Progenitor cell of endocrine pancreas (in vitro differentiated cells): Measurements from ENCODE around the gene THSD7A. TPM values are rescaled to one million over a fixed set of nuclear protein-coding genes. Genes with fewer than 3 reads are reported as not detected.

ENCODE experiments used
- DNase-seq: peaks from one replicate; pipeline ENCODE4 v3.0.0; 2021; ENCODE audit warnings: low spot score; ENCODE audit not compliant: unreplicated experiment
- H3K27ac Mint-ChIP-seq: 2 replicates; pipeline ENCODE4 v1.8.0; 2021; ENCODE audit warnings: mild to moderate bottlenecking, moderate library complexity, mixed read lengths
- H3K27me3 Mint-ChIP-seq: 2 replicates; pipeline ENCODE4 v1.8.0; 2021; ENCODE audit warnings: mixed read lengths
- H3K36me3 Mint-ChIP-seq: 2 replicates; pipeline ENCODE4 v1.8.0; 2022; ENCODE audit warnings: mixed read lengths; ENCODE audit not compliant: insufficient read depth
- H3K4me1 Mint-ChIP-seq: 2 replicates; pipeline ENCODE4 v1.8.0; 2021; ENCODE audit warnings: low read depth, mixed read lengths
- H3K4me3 Mint-ChIP-seq: 2 replicates; pipeline ENCODE4 v1.8.0; 2021; ENCODE audit warnings: low read depth, mild to moderate bottlenecking, moderate library complexity, mixed read lengths
- H3K9me3 Mint-ChIP-seq: 2 replicates; pipeline ENCODE4 v1.8.0; 2021; ENCODE audit warnings: low read depth, mixed read lengths
- CTCF ChIP-seq: fragments of 200-600 bp; sonication (generic); IDR thresholded peaks from one replicate; pipeline ENCODE4 v1.5.0; 2021; ENCODE audit warnings: antibody characterized with exemption, mild to moderate bottlenecking; ENCODE audit not compliant: unreplicated experiment
- total RNA-seq: library from RNA; stranded (reverse); gene quantifications from 2 replicates; pipeline ENCODE4 v1.2.1, GENCODE V29; 2021

The THSD7A gene
- total RNA-seq, 1 donor from 2014 or later: 4.7 TPM

- TF ChIP-seq CTCF: no peak
Observed at GRCh38 chr7:11430841-11431240, 401.2 kb downstream of the THSD7A start.

GRCh38 chr7:11430112-11430511 lies 401.9 kb downstream of the THSD7A start:
- peaks cover under 1% of the 10 kb centered on the region for H3K9me3 Mint-ChIP-seq
- TF ChIP-seq CTCF: no peak
- no peak overlapping the region for H3K4me3 Mint-ChIP-seq
- H3K4me1 Mint-ChIP-seq: no peaks in the 10 kb centered on the region
- no peak for DNase-seq
- no peak overlapping the region for H3K27ac Mint-ChIP-seq
- H3K36me3 Mint-ChIP-seq: no peaks in the 10 kb centered on the region
- H3K27me3 Mint-ChIP-seq: no peaks in the 10 kb centered on the region

More at GRCh38 chr7:11430841-11431240, 401.2 kb downstream of the THSD7A start:
- H3K36me3 Mint-ChIP-seq: no peaks in the 10 kb centered on the region
- no peak overlapping the region for H3K27ac Mint-ChIP-seq
- no peaks in the 10 kb centered on the region for H3K4me1 Mint-ChIP-seq
- DNase-seq: no peak
- no peak overlapping the region for H3K4me3 Mint-ChIP-seq
- peaks cover 3% of the 10 kb centered on the region for H3K9me3 Mint-ChIP-seq
- H3K27me3 Mint-ChIP-seq: no peaks in the 10 kb centered on the region

- Mint-ChIP-seq H3K27ac (no peak overlapping the region), H3K27me3 (no peaks in the 10 kb centered on the region), H3K4me1 (no peaks in the 10 kb centered on the region), H3K36me3 (no peaks in the 10 kb centered on the region), H3K4me3 (no peak overlapping the region), H3K9me3 (no peaks in the 10 kb centered on the region)
- TF ChIP-seq CTCF: no peak
- no peak for DNase-seq
Observed at GRCh38 chr7:11428877-11429581, 403.0 kb downstream of the THSD7A start.

GRCh38 chr7:11427686-11428273 lies 404.2 kb downstream of the THSD7A start:
- Mint-ChIP-seq H3K36me3 (no peaks in the 10 kb centered on the region), H3K27me3 (no peaks in the 10 kb centered on the region), H3K27ac (no peak overlapping the region), H3K4me3 (no peak overlapping the region), H3K4me1 (no peaks in the 10 kb centered on the region), H3K9me3 (no peaks in the 10 kb centered on the region)
- peak; percentile 91 for TF ChIP-seq CTCF
- DNase-seq: no peak

- H3K27ac Mint-ChIP-seq: no peak overlapping the region
Observed at GRCh38 chr7:11424006-11424405, 408.0 kb downstream of the THSD7A start.

More at GRCh38 chr7:11424006-11424405, 408.0 kb downstream of the THSD7A start:
- no peak overlapping the region for H3K4me3 Mint-ChIP-seq
- H3K27me3 Mint-ChIP-seq: no peaks in the 10 kb centered on the region
- TF ChIP-seq CTCF: no peak
- no peaks in the 10 kb centered on the region for H3K4me1 Mint-ChIP-seq
- DNase-seq: no peak
- peaks cover 6% of the 10 kb centered on the region for H3K36me3 Mint-ChIP-seq
- peaks cover 13% of the 10 kb centered on the region for H3K9me3 Mint-ChIP-seq
